Measurements from ENCODE around the gene CDH13.

CDH13 gene

DNA sequence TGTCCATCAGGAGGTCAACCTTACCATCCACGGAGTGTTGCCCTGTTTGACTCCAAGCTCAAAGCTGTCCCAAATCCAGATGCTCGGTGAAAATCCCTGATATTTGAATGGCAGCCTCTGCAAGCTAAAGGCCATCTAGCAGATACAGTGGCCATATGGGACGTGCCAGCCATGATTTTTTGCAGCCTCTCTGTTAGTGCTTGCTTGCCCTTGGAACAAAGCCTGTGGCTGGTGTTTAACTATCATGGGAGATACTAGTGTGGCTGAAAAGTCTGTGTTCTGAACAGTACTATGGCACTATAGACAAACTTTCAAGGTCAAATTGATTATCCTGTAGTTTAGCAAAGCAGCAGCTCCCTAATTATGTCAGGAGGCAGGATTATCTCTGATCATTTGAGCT is 214.3 kb downstream of the CDH13 start:
- no peak for DNase-seq (ENCODE audit: low read depth, low spot score)

DNA sequence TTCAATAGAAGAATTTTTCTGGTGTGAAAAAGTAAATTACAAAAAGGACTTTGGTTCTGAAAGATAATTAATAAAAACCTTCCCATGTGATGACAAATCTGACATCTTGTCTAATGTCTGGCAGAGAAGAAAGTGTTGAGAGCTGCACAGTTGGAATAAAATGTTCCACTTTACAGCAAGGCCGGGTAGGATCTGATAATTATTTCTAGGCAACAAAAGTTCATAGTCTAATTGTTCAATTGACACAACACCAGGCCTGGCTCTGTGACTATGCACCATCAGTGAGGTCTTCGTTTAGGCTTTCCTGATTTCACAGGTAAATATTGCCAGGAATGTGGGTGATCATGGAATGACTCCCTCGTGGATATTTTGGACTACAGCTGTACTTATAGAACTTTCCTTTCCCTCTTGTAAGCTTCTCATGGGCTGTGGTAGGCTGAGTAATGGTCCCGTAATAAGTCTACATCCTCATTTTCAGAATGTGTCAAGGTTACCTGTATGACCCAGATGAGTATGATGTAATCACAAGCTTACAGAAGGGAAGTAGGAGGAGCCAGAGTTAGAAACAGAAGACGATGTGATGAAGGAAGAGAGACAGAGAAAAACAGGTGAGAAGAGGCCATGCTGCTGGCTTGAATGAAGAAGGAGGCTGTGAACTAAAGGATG is 217.0 kb downstream of the CDH13 start:
- DNase-seq (ENCODE audit: low read depth, low spot score), result no peak

DNA sequence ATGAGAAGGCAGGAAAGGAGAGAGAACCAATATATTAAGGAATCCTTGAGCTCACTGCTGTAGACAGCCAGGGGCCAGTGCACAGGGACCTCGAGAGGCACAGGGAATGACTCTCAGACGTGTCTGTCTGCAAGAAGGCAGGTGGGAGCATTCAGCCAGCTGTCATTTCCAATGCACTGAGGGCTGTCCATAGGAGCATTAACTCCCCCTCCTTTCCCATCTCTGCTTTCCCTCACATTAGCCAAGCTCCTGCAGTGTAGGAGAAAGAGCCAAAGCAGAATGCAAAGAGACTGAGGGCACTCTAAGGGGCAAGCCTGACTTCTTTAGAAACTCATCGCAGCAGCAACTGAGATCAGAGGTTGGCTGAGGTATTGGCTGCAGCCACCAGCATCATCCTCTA is 218.3 kb downstream of the CDH13 start:
- no peak for DNase-seq (ENCODE audit: low read depth, low spot score)

GRCh38 chr16:82846806-82847205 is 220.0 kb downstream of the CDH13 start:
- DNase-seq (ENCODE audit: low read depth, low spot score), result no peak

DNA sequence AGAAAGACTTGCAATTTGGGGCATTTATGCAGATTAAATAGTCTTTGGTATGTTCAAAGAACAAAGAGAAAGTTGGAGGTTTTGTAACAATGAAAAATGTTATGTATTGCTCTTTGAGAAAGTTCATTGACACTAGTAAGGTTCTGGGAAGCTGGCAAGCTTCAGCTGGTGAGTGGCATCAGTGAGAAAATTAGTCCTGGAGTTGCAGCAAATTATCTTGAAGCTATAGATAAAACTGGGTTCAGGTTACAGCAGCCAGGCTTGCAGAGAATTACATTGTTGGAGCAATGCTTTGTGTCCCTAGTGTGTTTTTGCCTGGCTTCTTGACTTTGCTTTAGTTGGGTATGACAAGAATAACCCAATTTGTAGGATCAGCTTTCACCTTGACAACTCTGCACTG is 221.2 kb downstream of the CDH13 start:
- DNase-seq (ENCODE audit: low read depth, low spot score), result no peak

GRCh38 chr16:82852388-82853008 is 225.7 kb downstream of the CDH13 start:
- DNase-seq (ENCODE audit: low read depth, low spot score), result no peak

- no peak for DNase-seq (ENCODE audit: low read depth, low spot score)
Measured at GRCh38 chr16:82855471-82855870, 228.7 kb downstream of the CDH13 start.

DNA sequence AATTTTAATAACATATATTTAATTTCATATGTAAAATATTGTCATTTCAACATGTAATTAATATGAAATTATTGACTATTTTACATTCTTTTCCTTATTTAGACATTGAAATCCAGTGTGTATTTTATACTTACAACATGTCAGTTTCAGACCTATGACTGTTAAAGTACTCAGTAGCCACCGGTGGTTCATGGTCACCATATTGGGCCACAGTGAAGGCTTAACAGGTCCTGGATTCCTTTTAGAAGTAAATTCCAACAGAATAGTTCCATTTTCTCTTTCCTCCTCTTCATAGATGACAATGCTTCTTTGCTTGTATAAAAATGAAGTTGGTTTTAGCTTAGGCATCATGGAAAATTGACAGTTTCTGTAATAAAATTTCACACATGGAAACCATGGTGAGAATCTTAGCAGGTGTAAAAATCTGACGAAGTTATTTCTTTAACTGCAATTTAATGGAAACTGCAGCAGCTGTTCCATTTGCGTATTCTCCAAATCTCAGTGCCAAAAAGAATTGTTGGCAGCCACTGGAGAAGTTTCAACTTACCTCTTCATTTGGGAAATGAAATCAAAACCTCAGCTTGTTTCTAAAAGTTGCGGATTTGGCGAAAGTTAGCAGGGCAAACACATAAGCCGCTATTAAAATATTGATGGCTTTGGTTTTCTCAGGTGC is 231.1 kb downstream of the CDH13 start:
- DNase-seq (ENCODE audit: low read depth, low spot score), result no peak

- DNase-seq (ENCODE audit: low read depth, low spot score), result no peak
Measured at GRCh38 chr16:82859662-82860061, 232.9 kb downstream of the CDH13 start.

DNA sequence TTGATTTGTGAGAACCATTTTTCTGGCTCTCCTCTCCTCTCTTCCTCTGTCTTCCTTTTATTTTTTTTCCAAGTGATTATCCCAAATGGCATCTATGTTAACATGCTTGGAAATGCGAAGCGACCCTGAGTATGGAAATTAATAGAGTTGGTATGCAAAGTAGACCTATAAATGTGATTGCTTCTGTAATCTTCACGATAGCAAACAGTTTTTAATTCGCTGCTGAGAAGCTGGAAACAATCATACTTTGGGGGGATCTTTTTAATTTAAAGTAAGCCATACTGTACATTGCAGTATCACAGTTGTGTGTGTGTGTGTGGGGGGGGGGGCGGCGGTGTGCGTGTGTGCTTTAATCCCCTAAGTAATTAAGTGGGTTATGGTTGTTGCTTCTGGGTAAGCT is 233.3 kb downstream of the CDH13 start:
- no peak for DNase-seq (ENCODE audit: low read depth, low spot score)

DNA sequence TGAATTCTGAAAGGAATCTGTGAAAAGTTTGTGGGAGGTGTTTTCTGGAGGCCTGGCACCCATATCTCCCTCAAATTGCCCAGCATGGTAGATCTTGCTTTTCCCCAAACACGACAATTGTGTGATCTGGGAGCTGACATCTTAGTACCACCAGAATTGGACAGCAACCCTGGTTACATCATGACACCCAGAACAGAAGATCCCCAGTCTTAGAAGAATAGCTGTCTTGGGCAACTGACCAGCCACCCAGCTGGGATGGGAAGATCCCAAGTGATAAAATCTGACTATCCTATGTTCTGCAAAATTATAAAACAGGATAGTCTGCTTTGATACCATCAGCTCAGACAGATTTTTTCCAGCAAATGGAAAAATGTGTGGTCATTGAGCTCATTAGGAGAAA is 235.3 kb downstream of the CDH13 start:
- no peak for DNase-seq (ENCODE audit: low read depth, low spot score)

DNA sequence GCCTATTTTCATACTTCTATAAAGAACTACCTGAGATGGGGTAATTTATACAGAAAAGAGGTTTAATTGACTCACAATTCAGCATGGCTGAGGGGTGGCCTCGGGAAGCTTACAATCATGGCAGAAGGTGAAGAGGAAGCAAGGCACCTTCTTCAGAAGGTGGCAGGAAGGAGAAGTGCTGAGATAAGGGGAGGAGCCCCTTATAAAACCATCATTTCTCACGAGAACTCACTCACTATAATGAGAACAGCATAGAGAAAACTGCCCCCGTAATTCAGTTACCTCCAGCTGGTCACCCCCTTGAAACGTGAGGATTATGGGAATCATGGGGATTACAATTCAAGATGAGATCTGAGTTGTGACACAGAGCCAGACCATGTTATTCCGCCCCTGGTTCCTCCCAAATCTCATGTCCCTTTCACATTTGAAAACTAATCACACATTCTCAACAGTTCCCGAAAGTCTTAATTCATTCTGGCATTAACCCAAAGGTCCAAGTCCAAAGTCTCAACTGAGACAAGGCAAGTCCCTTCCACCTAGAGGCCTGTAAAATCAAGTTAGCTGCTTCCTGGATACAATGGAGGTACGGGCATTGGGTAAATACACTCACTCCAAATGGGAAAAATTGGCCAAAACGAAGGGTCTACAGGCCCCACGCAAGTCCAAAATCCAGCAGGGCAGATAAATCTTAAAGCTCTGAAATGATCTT is 237.7 kb downstream of the CDH13 start:
- DNase-seq (ENCODE audit: low read depth, low spot score), result no peak

GRCh38 chr16:82865412-82865811 is 238.6 kb downstream of the CDH13 start:
- DNase-seq (ENCODE audit: low read depth, low spot score), result no peak

DNA sequence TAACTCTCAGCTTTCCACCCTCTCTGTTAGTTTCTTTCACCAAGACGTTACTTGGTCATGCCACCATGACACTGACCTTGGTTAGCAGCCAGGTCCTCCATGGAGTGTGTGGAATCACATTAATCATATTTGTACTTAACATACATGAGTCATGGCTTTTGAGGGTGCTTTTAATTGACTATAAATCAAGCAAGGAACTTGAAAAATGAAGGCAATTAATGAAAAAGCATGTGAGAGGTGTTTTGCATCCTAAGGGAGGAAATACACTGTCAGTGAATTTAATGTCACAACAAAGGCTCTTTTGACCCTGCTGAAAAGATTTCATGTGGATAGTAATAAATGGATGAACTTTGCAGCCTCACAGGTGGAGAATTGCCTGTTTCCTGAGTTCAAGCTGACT is 240.7 kb downstream of the CDH13 start:
- no peak for DNase-seq (ENCODE audit: low read depth, low spot score)

GRCh38 chr16:82874271-82874670 is 247.5 kb downstream of the CDH13 start:
- DNase-seq (ENCODE audit: low read depth, low spot score), result no peak

GRCh38 chr16:82874672-82875071 is 247.9 kb downstream of the CDH13 start:
- DNase-seq (ENCODE audit: low read depth, low spot score), result no peak

DNA sequence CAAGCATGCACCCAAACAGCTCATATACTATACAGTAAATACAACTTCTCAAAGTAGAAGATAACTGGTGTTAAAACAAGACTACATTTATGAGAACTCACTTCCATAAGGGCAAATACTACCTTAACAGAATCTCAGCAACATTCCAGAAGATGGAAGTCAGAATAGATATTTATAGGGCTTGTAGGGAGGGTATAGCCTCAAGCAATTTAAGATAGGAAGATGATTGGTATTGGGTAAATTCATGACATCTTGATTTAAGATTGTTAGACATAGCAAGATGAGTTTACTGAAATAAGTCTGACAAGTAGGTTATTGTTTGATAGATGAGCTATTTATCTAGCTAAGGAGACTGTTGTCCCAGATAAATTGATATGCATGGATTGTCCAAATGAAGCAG is 250.2 kb downstream of the CDH13 start:
- no peak for DNase-seq (ENCODE audit: low read depth, low spot score)

DNA sequence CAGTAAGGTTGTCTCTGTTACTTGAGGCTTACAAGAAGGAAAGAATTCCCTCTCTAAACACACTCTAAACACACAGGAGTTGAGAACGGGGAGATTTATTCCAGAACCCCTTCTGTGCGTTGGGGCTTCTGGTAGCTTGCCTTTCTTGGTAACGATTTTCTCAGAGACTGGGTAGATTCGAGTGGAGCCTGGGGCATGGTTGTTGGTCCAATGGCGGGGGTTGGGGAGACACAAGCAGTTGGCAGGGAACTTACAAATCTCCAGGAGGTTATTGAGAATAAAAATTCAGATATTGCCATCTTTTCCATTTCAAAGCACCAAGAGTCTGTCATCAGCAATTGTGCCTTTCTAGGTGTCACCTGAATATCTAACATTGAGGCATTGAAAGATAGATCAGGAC is 251.7 kb downstream of the CDH13 start:
- DNase-seq (ENCODE audit: low read depth, low spot score), result no peak

DNA sequence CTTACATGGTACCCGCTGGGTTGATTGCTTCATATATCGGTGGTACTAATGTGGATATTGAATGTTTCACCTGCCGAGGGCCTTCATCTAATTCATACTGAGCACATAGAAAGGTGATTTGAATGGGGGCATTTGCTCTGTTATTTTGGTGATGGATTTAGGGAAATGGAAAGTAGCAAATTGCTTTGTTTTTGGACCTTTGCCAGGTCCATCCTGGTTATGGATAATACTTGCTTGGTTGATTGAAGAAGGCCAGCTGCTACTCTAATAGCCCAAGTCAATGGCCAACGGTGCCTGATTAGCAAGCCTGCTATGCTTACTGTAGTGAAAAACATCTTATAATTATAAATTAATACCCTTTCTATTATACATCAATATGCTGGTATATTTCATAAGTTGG is 253.6 kb downstream of the CDH13 start:
- DNase-seq (ENCODE audit: low read depth, low spot score), result no peak

DNA sequence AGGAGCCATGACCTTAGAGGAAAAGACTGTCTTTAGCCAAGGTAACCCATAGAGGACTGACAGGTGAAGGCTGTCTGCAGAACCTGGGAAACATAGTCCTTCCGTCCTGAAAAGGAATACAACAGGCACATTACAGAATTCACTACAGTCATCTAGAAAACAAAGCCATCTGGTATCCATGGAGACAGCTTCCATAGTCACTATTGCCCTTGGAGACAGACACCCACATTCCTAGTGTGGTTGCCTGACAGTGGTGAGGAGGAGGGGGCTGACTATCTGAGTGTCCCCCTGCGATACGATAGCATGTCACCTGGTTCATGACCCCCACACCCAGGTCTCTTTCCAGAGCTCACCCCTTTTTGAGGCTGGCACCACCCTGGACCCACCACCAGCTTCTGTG is 254.7 kb downstream of the CDH13 start:
- DNase-seq (ENCODE audit: low read depth, low spot score), result no peak

- no peak for DNase-seq (ENCODE audit: low read depth, low spot score)
Measured at GRCh38 chr16:82882226-82882625, 255.5 kb downstream of the CDH13 start.

- no peak for DNase-seq (ENCODE audit: low read depth, low spot score)
Measured at GRCh38 chr16:82882982-82883835, 256.4 kb downstream of the CDH13 start.

All from brain pericyte (primary cell).